SK-N-MC (cell line): Measurements from ENCODE around the gene SERINC3.

Source experiments
- DNase-seq: peaks from one replicate; pipeline ENCODE4 v3.0.0-alpha.2; 2011; ENCODE audit warnings: low read depth, low spot score
- H3K27ac ChIP-seq: fragments of 200-600 bp; sonication (generic); 2 replicates; pipeline ENCODE4 v1.5.1; 2016; ENCODE audit warnings: mixed run types
- H3K36me3 ChIP-seq: fragments of 200-600 bp; sonication (generic); 2 replicates; pipeline ENCODE4 v1.6.1; 2017; ENCODE audit warnings: antibody characterized with exemption, low read length, mixed read lengths; ENCODE audit not compliant: insufficient read depth
- H3K4me3 ChIP-seq: fragments of 200-600 bp; sonication (generic); 2 replicates; pipeline ENCODE4 v1.5.1; 2016
- H3K9ac ChIP-seq: fragments of 200-600 bp; sonication (generic); 2 replicates; pipeline ENCODE4 v1.8.0; 2017; ENCODE audit warnings: mixed run types, mixed read lengths; ENCODE audit not compliant: insufficient read length
- H3K9me3 ChIP-seq: fragments of 200-600 bp; sonication (generic); 2 replicates; pipeline ENCODE4 v1.6.1; 2017; ENCODE audit warnings: low read depth, mild to moderate bottlenecking, antibody characterized with exemption, low read length, moderate library complexity, mixed read lengths
- EZH2 ChIP-seq: fragments of 200-600 bp; sonication (generic); IDR thresholded peaks from one replicate; pipeline ENCODE4 v1.6.1; 2017; ENCODE audit warnings: antibody characterized with exemption
- FOXP2 ChIP-seq: optimal IDR thresholded peaks from 2 replicates; pipeline ENCODE3; 2011; ENCODE audit warnings: mild to moderate bottlenecking, moderate library complexity; ENCODE audit not compliant: insufficient read depth; ENCODE audit errors: extremely low read length, control extremely low read depth
- POLR2AphosphoS5 ChIP-seq: IDR thresholded peaks from 2 replicates; pipeline ENCODE4 v1.6.1; 2012; ENCODE audit warnings: mild to moderate bottlenecking, low read depth, low read length, borderline replicate concordance

SERINC3 gene

DNA sequence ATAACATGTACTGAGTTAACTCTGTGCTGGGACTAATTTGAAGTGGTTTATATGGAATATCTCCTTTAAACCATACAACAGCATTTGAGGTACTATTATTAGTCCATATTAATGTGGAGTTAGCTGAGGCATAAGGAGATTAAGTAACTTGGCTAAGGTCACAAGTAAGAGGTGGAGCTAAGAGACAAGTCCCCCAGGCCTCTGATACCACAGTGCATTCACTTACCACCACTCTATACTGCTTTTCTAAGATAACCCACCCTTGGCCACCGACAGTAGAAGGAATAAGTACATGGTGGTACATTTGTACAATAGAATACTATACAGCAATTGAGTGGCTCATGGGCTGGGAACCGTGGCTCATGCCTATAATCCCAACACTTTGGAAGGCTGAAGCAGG is 62.6 kb downstream of the SERINC3 start:
- H3K36me3 ChIP-seq: no peaks in the 10 kb centered on the region
- no peak for DNase-seq
- H3K27ac ChIP-seq: no peak overlapping the region
- no peak for TF ChIP-seq EZH2
- no peak for TF ChIP-seq POLR2AphosphoS5
- no peak for TF ChIP-seq FOXP2
- H3K9me3 ChIP-seq: no peaks in the 10 kb centered on the region
- no peak overlapping the region for H3K9ac ChIP-seq
- no peak overlapping the region for H3K4me3 ChIP-seq

DNA sequence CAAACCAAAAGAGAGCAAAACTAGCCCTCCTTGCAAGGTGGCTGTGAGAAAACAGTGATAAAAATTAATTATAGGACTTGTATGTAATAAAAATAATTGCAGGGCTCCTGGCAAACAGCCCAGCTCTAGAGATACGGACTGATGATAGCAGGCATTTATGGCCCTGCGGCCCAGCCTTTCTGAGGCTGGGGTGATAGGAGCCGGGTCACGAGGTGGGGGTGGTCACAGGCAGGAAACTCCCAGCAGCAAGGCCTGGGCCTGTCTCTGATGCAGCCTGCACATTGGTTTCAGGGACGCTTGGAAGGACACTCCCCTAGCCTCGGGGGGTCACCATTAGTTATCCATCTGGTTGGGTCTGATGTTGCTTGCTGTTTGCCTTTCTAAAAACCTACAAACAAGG is 64.9 kb downstream of the SERINC3 start:
- Histone ChIP-seq H3K9me3 (no peaks in the 10 kb centered on the region), H3K4me3 (no peak overlapping the region), H3K27ac (no peak overlapping the region), H3K9ac (no peak overlapping the region), H3K36me3 (no peaks in the 10 kb centered on the region)
- TF ChIP-seq POLR2AphosphoS5 (no peak), FOXP2 (no peak), EZH2 (no peak)
- no peak for DNase-seq

DNA sequence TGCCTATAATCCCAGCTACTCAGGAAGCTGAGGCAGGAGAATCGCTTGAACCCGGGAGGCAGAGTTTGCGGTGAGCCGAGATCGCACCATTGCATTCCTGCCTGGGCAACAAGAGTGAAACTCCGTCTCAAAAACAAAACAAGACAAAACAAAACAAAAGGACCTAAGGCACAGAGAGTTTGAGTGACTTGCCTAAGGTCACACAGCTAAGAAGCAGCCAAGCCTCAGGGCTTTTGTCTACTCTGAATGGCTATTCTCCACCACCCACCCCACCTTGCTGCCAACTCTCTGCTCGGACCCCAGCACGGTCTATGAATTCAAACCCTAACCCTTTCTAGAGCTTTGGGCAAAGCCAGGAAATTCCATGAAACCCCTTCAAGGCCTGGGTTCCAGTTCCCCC is 65.3 kb downstream of the SERINC3 start:
- H3K36me3 ChIP-seq: no peaks in the 10 kb centered on the region
- DNase-seq: no peak
- TF ChIP-seq EZH2 (no peak), FOXP2 (no peak), POLR2AphosphoS5 (no peak)
- no peak overlapping the region for H3K4me3 ChIP-seq
- H3K9me3 ChIP-seq: no peaks in the 10 kb centered on the region
- no peak overlapping the region for H3K27ac ChIP-seq
- no peak overlapping the region for H3K9ac ChIP-seq

DNA sequence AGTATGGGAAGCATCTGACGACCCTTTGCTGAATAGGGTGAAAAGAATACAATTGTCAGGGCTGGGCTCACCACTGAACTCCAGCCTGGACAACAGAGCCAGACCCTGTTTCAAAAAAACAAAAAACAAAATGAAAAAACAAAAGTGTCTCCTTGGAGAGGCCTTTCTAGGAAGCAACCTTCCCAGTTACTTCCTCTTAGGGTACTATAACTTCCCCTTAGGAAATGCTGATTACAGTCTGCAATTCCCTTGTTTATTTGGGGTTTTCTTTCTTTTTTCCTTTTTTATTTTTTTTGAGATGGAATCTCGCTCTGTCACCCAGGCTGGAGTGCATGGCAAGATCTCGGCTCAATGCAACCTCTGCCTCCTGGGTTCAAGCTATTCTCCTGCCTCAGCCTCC is 66.7 kb downstream of the SERINC3 start:
- H3K9ac ChIP-seq: no peak overlapping the region
- TF ChIP-seq POLR2AphosphoS5: no peak
- no peak for TF ChIP-seq FOXP2
- TF ChIP-seq EZH2: no peak
- no peak overlapping the region for H3K27ac ChIP-seq
- no peaks in the 10 kb centered on the region for H3K36me3 ChIP-seq
- no peaks in the 10 kb centered on the region for H3K9me3 ChIP-seq
- H3K4me3 ChIP-seq: no peak overlapping the region
- DNase-seq: no peak

DNA sequence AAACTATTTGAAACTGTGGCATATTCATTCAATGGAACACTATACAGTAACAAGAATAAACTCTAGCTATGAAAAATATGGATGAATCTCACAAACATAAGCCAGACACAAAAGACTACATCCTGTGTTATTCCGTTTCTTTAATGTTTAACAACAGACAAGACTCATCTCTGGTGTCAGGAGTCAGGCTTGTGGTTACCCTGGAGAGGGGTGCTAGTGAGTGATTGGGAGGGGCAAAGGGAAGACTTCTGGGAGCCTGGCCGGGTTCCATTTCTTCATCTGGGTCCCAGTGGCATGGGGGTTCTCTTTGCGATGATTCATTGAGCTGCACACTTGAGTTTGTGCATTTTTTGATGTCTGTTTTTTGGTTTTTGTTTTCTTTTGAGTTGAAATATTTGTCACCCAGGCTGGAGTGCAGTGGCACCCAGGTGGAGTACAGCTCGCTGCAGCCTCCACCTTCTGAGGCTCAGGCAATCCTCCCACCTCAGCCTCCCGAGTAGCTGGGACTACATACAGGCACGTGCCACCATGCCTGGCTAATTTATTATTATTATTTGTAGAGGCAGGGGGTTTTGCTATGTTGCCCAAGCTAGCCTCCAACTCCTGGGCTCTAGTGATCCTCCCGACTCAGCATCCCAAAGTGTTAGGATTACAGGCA is 67.4 kb downstream of the SERINC3 start:
- Histone ChIP-seq H3K9me3 (no peaks in the 10 kb centered on the region), H3K9ac (no peak overlapping the region), H3K36me3 (no peaks in the 10 kb centered on the region), H3K27ac (no peak overlapping the region), H3K4me3 (no peak overlapping the region)
- no peak for DNase-seq
- no peak for TF ChIP-seq EZH2
- no peak for TF ChIP-seq POLR2AphosphoS5
- no peak for TF ChIP-seq FOXP2

DNA sequence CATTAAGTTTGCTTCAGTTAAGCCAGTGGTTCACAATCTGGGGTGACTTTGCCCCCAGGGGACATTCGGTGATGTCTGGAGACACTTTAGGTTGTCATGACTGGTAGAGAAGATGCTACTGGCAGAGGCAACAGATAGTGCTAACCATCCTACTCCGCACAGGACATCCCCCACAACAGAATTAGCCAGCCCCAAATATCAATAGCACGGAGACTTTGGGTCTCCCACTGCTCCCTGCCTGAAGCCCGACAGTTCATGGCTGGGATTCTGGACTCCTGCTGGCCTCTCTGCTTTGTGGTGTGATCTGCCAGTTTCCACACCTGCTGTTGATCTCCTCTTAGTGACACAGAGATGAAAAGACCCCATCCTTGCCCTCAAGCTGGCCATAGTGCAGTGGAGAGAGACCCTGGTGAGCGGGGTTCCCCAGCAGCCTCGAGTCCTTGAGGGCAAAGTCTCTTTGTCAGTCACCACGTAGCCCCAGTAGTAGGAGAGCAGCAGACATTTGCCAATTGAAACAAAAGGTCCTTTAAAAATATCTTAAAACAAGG is 70.9 kb downstream of the SERINC3 start:
- no peak for DNase-seq
- H3K9ac ChIP-seq: no peak overlapping the region
- no peak overlapping the region for H3K27ac ChIP-seq
- H3K36me3 ChIP-seq: no peaks in the 10 kb centered on the region
- TF ChIP-seq POLR2AphosphoS5 (no peak), FOXP2 (no peak), EZH2 (no peak)
- H3K4me3 ChIP-seq: no peak overlapping the region
- H3K9me3 ChIP-seq: no peaks in the 10 kb centered on the region

DNA sequence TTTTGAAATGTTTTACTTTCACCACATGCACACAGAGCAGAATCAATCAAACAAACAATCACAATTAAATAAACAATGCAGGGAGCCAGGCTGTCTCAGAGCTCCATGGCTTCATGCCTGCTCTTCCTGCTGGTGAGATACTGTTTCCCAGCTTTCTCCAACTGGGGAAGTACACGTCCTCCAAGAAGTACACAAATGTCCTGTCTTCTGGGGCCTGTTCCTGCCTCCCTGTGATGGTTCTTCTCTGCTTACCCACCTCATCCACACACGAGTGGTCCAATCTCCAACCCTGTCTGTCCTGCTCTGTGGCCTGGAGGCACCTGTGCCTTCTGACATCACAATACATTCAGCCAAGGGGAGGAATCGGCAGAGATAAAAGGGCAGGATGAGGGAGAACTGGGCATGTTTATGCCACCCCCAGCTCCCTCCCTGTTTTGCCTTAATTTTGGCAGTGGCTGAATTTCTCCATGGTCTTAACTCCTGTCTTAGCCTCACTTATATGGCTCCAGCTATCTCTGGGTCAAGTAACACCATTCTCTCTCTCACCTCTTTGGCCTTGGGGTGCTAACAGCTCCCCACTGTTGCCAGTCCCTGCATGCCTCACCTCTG is 71.5 kb downstream of the SERINC3 start:
- TF ChIP-seq FOXP2 (no peak), POLR2AphosphoS5 (no peak), EZH2 (no peak)
- DNase-seq: no peak
- H3K9me3 ChIP-seq: no peaks in the 10 kb centered on the region
- no peak overlapping the region for H3K27ac ChIP-seq
- H3K36me3 ChIP-seq: no peaks in the 10 kb centered on the region
- no peak overlapping the region for H3K9ac ChIP-seq
- H3K4me3 ChIP-seq: no peak overlapping the region

DNA sequence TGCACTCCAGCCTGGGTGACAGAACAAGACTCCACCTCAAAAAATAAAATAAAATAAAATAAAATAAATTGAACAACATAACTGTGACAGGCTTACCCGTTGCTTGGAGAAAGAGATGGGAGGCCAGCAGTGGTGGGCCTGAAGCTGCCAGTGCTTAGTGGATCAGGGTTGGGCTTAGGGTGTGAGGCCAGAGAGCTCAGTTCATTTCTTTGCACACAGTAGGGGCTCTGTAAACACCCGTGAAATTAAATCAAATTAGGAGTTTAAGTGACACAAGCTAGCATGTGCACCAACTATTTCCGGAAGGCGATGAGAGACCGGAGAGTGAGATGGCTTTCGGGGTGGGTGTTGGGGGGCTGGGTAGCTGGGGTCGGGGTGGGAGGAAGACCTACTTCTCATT is 72.0 kb downstream of the SERINC3 start:
- no peak overlapping the region for H3K9ac ChIP-seq
- no peak for DNase-seq
- H3K4me3 ChIP-seq: no peak overlapping the region
- H3K9me3 ChIP-seq: no peaks in the 10 kb centered on the region
- H3K27ac ChIP-seq: no peak overlapping the region
- H3K36me3 ChIP-seq: no peaks in the 10 kb centered on the region
- no peak for TF ChIP-seq EZH2
- TF ChIP-seq FOXP2: no peak
- no peak for TF ChIP-seq POLR2AphosphoS5

DNA sequence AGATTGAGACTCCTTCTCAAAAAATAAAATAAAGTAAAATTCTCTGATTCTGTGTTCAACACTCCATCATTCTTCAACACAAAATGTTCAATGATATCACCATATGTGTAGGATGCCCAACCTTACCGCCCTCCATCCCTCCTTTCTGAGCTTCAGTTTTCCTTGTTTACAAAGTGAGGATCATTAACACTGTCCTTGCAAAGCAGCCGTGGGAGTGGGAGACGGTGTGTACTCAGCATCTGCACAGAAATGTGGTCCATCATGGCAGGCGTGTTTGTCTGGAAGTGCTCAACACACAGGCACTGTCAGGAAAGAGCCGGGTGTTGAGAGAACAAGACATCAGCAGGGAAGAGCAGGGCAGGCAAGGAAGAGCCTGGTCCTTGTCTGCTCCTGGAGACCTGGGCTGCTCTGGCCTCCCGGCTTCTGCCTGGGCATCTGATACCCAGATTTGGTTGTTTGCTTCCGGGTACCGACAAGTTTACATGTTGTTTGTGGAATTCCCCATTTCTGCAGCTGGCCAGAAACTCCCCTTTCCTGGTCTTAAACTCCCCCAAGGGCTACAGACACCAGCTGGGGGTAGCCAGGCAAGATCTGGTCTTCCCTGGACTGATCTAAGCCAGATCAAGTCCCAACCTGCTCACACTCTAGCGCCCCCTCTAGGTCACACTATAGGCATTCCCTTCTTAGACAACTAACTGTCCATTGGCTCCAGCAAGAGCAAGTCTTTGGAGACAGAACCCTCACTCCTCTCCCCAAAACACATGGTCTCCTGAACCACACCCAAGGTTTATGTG is 72.9 kb downstream of the SERINC3 start:
- DNase-seq: no peak
- no peak for TF ChIP-seq EZH2
- TF ChIP-seq POLR2AphosphoS5: no peak
- TF ChIP-seq FOXP2: no peak
- Histone ChIP-seq H3K27ac (no peak overlapping the region), H3K4me3 (no peak overlapping the region), H3K36me3 (no peaks in the 10 kb centered on the region), H3K9ac (no peak overlapping the region), H3K9me3 (no peaks in the 10 kb centered on the region)
